NCI-H345 (cell line): Measurements from ENCODE around the gene NOL4L.

Source experiments
- DNase-seq: peaks from one replicate; lab custom pipeline; 2025; lab: John Stamatoyannopoulos, UW

Gene NOL4L

DNA sequence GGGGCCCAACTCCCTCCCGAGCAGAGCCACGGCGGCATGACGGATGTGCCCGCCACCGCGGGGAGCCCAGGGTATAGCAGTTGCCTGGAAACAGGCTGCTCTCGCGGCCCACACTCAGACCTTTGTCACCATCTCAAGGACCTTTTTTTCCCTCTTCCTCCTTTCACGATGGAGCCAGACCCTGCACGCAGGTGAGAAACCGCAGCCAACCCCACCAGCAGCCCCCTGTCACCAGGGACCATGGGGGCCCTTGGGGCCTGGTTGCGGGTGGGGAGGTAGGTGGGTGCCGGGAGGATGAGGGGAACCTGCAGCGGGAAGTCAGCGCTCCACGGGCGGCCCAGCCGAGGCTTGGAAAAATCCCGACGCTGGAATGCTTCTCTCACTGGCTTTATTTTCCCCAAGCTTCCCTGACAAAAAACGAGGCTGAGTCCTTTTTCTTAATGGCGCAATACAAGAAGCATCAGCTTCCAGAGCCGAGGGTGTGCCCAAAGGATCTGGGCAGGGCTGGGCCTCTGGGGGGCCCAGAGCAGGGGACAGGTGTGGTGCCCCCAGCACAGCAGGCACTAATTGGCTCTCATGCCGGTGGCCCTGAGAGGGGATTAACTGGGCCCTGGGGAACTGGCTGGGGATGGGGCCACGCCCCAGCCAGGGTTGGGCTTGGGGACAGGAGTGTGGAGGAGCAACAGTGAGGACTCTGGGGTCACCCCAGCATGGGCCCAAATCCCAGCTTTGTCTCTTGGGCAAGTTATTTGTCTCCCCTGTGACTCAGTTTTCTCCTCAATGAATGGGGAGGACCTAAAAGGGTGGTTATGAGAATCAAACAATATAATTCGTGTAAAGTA lies 23.9 kb downstream of the NOL4L start:
- DNase-seq = peak; percentile 84

GRCh38 chr20:32560482-32560988 lies 24.6 kb downstream of the NOL4L start:
- no peak for DNase-seq

- DNase-seq = no peak
These were observed 25.3 kb downstream of the NOL4L start for GRCh38 chr20:32559753-32560380.

DNA sequence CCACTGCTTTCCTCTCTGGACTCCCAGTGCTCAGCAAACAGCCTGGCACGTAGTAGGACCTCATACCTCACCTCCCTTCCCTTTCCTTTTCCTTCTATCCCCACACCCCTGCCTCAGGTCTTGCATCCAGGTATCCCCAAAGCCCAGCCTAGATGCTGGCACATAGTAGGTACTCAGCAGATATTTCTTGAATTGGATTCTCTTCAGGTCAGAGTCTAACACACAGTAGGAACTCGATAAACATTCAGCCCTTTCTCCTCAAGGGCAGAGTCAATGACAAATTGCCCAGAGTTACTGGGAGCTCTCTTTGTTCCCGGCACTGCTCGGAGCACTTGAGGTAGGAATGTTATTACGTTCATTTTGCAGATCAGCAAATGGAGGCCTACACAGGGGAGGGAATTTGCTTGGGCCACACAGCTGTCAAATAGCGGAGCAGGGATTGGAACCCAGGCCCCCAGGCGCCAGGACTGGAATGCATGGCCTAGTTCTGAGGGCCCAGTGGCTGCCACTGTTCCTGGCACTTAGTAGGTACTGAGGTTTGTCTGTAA lies 25.9 kb downstream of the NOL4L start:
- no peak for DNase-seq

DNA sequence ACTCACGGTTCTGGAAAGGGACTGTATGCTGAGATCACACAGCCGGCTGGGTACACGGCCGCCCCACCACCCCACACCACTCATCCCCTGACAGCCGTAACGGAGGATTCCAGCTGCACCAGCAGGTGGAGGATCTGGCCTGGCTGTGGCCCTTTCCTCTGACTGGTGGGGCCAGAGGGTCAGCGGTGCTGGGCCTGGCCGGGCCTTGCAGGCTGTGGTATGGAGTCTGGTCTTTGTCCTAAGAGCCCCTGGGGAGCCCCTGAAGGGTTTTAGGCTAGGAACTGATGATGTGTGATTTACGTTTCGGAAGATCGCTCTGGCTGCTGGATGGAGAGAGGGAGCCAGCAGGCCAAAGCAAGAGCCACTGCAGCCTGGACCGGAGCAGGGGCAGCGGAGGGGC lies 26.6 kb downstream of the NOL4L start:
- DNase-seq = no peak

DNA sequence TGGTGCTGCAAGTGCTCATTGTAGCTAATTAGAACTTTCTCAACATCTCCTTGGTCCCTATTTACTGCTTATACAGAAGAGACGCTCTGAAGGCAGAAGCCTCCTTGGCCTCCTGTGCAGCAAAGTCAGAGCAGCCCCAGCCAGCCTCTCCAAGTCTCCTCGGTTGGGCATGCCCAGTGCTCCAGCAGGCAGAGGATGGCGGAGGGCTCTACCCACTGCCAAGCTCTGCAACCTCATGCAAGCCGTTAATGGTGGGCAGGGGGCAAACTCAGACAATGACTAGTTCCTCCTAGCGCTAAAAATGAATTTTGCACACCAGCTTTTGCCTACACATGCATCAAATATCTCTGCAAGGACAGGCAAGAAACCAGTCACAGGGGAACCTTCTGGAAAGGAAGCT lies 27.8 kb downstream of the NOL4L start:
- no peak for DNase-seq

DNA sequence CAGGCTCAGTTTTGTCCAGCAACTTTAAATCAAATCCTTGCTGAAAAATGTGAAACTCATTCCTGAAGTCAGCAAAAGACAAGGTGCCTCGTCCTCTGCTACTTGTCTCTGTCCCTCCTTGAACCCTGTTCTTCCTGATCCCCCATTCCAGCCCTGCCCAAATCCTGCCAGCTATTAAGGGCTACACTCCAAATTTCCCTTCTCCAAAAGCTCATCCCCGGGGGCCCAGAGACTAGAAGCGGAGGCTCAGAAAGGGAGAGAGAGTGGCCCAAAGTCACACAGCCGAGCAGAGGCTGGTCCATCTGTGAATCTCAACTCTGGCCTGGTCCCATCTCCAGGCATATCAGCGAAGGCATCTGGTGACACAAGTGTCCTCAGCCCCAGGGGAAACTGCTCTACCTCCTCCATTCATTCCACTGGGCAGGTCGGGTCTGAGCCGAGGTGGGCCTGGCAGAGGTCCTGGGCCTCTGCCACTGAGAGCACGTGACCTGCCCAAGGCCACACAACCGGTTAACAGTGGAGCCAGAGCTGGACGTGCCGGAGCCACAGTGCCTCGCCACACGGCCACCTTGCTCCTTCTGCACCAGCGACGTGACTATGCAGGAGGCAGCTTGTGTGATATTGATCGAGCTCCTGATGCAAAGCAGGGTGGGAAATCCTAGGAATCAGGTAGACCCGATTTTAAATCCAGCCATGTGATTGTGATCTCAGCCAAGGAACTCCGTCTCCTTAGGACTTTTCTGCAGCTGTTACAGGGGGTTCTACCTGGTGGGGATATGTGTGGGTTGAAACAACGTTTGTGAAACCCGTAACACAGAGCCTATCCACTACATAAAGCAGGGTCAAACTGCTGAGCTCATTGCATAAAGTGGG lies 28.6 kb downstream of the NOL4L start:
- DNase-seq = no peak

GRCh38 chr20:32555584-32555983 lies 29.5 kb downstream of the NOL4L start:
- DNase-seq = no peak

- no peak for DNase-seq
These were observed 30.2 kb downstream of the NOL4L start for GRCh38 chr20:32554965-32555289.

DNA sequence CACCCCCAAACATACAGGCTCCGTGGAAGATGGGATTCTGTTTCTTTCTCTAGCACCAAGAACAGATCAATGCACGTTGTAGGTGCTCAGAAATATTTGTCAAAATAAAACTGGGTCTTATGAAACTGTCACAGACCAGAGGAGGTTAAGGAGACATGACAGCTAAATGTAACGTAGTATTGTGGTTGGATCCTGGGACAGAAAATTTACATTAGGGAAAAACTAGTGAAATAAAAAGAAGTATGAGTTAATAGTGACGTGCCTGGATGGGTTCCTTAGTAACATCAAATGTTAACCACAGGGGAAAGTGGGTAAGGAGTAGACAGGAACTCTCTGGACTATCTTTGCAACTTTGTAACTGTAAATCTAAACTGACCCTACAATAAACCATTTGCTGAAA lies 31.5 kb downstream of the NOL4L start:
- DNase-seq = no peak

- no peak for DNase-seq
These were observed 33.4 kb downstream of the NOL4L start for GRCh38 chr20:32551693-32552092.

GRCh38 chr20:32549842-32550241 lies 35.3 kb downstream of the NOL4L start:
- no peak for DNase-seq

DNA sequence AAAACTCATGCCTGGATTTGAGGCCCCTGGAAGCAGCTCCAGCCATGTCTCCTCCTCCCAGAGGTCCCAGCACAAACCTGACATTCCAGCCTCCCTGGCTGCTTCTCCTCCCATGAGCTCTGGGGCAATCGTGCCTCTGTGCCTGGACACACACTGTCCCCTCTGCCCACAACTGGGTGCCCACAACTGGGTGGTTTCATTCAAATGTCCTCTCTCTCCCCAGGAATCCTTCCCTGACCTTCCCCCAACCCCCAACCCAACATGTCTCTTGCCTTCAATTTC lies 37.4 kb downstream of the NOL4L start:
- DNase-seq = no peak

DNA sequence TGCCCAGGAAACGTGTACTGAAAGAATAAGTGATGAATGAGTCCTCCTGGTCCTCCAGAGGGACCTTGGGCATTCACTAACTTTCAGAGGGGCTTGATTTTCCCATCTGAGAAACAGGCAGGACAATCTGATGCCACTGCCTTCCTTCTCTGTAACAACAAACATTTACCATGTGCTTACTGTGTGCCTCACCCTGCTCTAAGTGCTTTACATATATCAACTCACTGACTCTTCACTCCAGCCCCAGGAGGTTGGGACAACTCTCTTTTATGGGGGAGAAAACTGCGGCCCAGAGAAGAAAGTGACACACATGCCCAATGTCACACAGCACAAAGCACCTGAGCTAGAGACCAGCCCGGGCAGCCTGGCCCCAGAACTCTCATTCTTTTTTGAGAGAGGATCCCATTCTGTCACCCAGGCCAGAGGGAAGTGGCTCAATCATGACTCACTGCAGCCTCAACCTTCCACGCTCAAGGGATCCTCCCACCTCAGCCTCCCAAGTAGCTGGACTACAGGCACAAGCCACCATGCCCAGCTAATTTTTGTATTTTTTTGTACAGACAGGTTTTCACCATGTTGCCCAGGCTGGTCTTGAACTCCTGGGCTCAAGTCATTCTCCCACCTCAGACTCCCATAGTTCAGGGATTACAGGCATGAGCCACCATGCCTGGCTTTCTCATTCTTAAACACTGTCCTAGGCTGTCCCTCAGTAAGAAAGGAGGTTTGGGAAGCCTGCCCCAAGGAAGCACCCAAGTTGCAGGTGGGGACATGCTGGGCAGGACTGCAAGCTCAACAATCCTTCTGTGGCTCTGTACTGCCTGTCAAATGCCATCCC lies 38.0 kb downstream of the NOL4L start:
- DNase-seq = no peak

DNA sequence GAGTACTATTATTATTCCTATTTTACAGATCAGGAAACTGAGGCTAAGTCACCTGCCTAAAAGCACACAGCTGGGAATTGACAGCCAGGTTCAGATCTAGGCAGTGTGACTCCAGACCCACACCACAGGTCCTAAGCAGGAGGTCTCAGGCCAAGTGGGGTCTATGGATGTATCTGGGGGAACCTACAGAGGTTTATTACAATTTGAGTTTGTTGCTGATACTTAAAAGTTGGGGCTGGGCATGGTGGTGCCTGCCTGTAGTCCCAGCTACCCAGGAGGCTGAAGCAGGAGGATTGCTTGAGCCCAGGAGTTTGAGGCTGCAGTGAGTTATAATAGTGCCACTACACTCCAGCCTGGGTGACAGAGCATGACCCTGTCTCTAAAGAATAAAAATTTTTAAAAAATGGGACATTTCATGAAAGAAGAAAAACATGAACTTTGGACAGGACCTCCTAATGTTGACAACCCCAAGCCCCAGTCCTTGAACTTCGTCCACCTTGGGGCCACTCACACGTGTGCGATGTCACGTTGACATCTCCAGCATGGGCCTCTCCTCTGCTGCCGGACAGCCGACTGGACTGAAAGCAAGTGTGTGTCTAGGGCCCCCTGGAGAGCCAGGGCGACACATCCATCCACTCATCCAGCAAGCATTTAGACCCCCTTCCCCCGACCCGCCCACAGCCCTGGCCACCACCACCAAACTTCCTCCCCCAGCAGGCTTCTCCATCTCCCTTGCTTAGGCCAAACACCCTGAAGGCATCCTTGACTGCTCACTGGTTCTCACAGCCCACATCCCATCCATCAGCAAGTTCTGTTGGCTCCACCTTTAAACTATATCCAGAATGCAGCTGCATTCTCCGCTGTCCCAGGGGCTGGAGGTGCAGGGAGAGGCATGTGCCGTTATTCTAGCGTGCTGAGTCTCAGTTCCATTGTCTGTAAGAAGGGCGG lies 40.0 kb downstream of the NOL4L start:
- DNase-seq = no peak

GRCh38 chr20:32544260-32544722 lies 40.8 kb downstream of the NOL4L start:
- no peak for DNase-seq

- DNase-seq = no peak
These were observed 41.4 kb downstream of the NOL4L start for GRCh38 chr20:32543570-32544259.

DNA sequence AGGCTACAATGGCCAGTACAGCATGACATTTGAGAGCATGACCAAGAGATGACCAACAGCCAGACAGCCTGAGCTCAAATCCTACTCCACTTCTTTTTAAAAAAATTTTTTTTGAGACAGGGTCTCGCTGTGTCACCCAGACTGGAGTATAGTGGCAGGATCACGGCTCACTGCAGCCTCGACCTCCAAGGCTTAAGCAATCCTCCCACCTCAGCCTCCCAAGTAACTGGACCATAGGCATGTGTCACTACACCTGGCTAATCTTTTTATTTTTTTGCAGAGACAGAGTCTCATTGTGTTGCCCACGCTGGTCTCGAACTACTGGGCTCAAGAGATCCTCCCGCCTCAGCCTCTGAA lies 42.9 kb downstream of the NOL4L start:
- DNase-seq = no peak

DNA sequence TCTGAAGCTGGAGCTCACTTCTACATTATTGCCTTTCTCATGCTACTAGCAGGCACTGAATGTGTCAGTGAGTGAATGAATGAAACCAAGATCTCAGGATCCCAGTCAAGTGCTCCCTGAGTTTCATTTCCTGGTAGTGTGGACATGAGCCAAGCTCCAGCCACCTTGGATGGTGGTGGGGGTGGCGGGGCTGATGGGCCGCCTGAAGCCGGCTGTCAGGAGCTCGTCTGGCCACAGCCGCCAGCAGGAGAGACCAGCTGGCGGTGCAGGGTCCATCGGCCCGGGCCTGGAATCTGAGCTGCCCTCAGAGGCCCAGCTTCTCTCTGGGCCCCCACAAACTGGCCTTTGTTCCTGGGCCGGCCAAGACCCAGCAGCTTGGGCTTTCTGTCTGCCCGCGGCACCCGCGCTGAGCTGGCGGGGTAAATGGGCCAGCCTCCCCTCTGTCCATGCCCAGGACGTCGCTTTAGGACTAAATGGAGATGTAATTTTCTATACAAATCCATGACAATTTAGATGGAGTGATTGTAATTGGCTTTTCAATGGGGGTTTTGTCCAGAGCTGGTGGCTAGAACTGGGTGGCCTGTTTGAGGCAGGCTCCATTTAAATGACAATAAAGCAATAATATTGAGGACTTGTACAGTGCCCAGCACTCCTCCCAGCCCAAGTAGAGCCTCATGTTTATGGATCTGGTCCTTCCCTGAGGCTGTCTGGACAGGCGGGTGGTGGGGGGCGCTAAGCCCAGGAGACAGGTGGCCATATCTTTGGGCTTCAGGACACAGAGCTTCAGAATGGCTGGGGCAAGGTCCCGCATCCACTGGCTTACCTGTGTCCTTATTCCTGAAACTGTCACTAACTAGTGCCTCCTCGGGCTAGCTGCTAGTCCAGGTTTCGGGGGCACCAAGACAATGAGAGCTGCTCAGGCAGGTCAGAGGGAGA lies 43.5 kb downstream of the NOL4L start:
- DNase-seq = no peak
